ENCODE measurements around the gene NAALAD2.
"Not testable (repeated sequence)": the region's sequence is repeated elsewhere in the genome, so short reads cannot be mapped to it uniquely, and the experiment has no call there.

Gene NAALAD2

GRCh38 chr11:90134478-90135003 lies at the start of gene NAALAD2:
Gene NAALAD2, plus strand, starts transcription at chr11:90134663. Its CDS starts 96 bp downstream, at chr11:90134759.
- peak; percentile 18 to 19 for DNase-seq

GRCh38 chr11:90085650-90086049 lies 48.8 kb upstream of the NAALAD2 start, which contains the start of gene UBTFL1:
Gene UBTFL1, plus strand, starts transcription at chr11:90085950. Its CDS starts 0 bp downstream, at chr11:90085950.
- DNase-seq, result not testable (repeated sequence)

GRCh38 chr11:90088731-90089130 lies 45.7 kb upstream of the NAALAD2 start:
- DNase-seq, result not testable (repeated sequence)

GRCh38 chr11:90095230-90095924 lies 39.1 kb upstream of the NAALAD2 start:
- DNase-seq, result not testable (repeated sequence)

GRCh38 chr11:90098261-90098660 lies 36.2 kb upstream of the NAALAD2 start:
- DNase-seq, result not testable (repeated sequence)

GRCh38 chr11:90100431-90100830 lies 34.0 kb upstream of the NAALAD2 start:
- DNase-seq, result no peak

GRCh38 chr11:90113541-90113940 lies 20.9 kb upstream of the NAALAD2 start:
- DNase-seq, result no peak

GRCh38 chr11:90120191-90120590 lies 14.3 kb upstream of the NAALAD2 start:
- DNase-seq, result no peak

GRCh38 chr11:90124371-90124770 lies 10.1 kb upstream of the NAALAD2 start:
- no peak for DNase-seq

- no peak for DNase-seq
These were observed 9.5 kb upstream of the NAALAD2 start for GRCh38 chr11:90124946-90125345.

GRCh38 chr11:90133560-90134477 lies 644 bp upstream of the NAALAD2 start:
- DNase-seq, result no peak

- no peak for DNase-seq
These were observed 553 bp downstream of the NAALAD2 start for GRCh38 chr11:90135016-90135415.

- no peak for DNase-seq
These were observed 14.4 kb downstream of the NAALAD2 start for GRCh38 chr11:90148900-90149299.

- DNase-seq, result not testable (repeated sequence)
These were observed 32.6 kb downstream of the NAALAD2 start for GRCh38 chr11:90166982-90167573.

GRCh38 chr11:90167704-90168103 lies 33.2 kb downstream of the NAALAD2 start:
- DNase-seq, result not testable (repeated sequence)

GRCh38 chr11:90168571-90168970 lies 34.1 kb downstream of the NAALAD2 start:
- DNase-seq, result no peak

- no peak for DNase-seq
These were observed 36.9 kb downstream of the NAALAD2 start for GRCh38 chr11:90171359-90171758.

GRCh38 chr11:90176069-90176468 lies 41.6 kb downstream of the NAALAD2 start:
- DNase-seq, result no peak

- DNase-seq, result no peak
These were observed 44.3 kb downstream of the NAALAD2 start for GRCh38 chr11:90178751-90179150.

- DNase-seq, result no peak
These were observed 45.5 kb downstream of the NAALAD2 start for GRCh38 chr11:90179923-90180322.

GRCh38 chr11:90187839-90188238 lies 53.4 kb downstream of the NAALAD2 start:
- DNase-seq, result no peak

- DNase-seq, result no peak
These were observed 54.5 kb downstream of the NAALAD2 start for GRCh38 chr11:90189011-90189410.
